ENCODE measurements around the gene RHOJ.

- TF ChIP-seq CTCF (IDR thresholded peaks at IDR 0.05; ENCODE audit: extremely low read depth in 1 of 2, insufficient read depth in 1 of 2, low read depth in 1 of 2, low read length in 2 of 2): no peak
- TF ChIP-seq EZH2 (IDR thresholded peaks at IDR 0.05; ENCODE audit: borderline replicate concordance, low read depth, low read length, severe bottlenecking): no peak
- TF ChIP-seq POLR2A (IDR thresholded peaks at IDR 0.05; ENCODE audit: low read depth, low read length): no peak
- no peak for TF ChIP-seq MAX (IDR thresholded peaks at IDR 0.05; ENCODE audit: insufficient read depth, insufficient read length)
- TF ChIP-seq MYC (IDR thresholded peaks at IDR 0.05; ENCODE audit: low read depth, low read length): no peak
Observed at GRCh38 chr14:63292805-63293204, 88.6 kb downstream of the RHOJ start.

All from endothelial cell of umbilical vein (primary cell).